K562 (cell line): ENCODE data around the gene PITX1. TPM values are rescaled to one million over a fixed set of nuclear protein-coding genes. Genes with fewer than 3 reads are reported as not detected.

Source experiments
- ARID3A ChIP-seq: IDR thresholded peaks from 2 replicates; pipeline ENCODE4 v1.6.1; 2012; ENCODE audit warnings: low read depth, low read length, improper control_type of control experiment, borderline replicate concordance
- ASH1L ChIP-seq: fragments of 450-650 bp; IDR thresholded peaks from 2 replicates; pipeline ENCODE4 v1.6.1; 2018; ENCODE audit warnings: borderline replicate concordance, mild to moderate bottlenecking, low read depth; ENCODE audit not compliant: partially characterized antibody
- BHLHE40 ChIP-seq: IDR thresholded peaks from 2 replicates; pipeline ENCODE4 v1.6.1; 2011; ENCODE audit warnings: low read length, improper control_type of control experiment
- BRF1 ChIP-seq: IDR thresholded peaks from 3 replicates; pipeline ENCODE4 v1.6.1; 2011; ENCODE audit warnings: borderline replicate concordance, mild to moderate bottlenecking; ENCODE audit not compliant: insufficient read length; ENCODE audit errors: extremely low read depth
- COPS2 ChIP-seq: fragments of 450-650 bp; conservative IDR thresholded peaks from 2 replicates; pipeline ENCODE4 v1.6.1; 2016; ENCODE audit warnings: mild to moderate bottlenecking, moderate library complexity
- CREB3L1 ChIP-seq: fragments of 450-650 bp; IDR thresholded peaks from 2 replicates; pipeline ENCODE4 v1.6.1; 2014; ENCODE audit warnings: low read depth, mild to moderate bottlenecking, moderate library complexity, borderline replicate concordance
- ETV5 ChIP-seq: sonication (generic); formaldehyde crosslinking; IDR thresholded peaks from 2 replicates; pipeline ENCODE4 v1.4.0; 2020; ENCODE audit warnings: low read depth, mild to moderate bottlenecking, missing genetic modification reagents
- HMGN3 ChIP-seq: IDR thresholded peaks from 2 replicates; pipeline ENCODE4 v1.6.1; 2011; ENCODE audit warnings: borderline replicate concordance, low read depth, mild to moderate bottlenecking, mixed read lengths, low read length; ENCODE audit not compliant: insufficient read length; ENCODE audit errors: extremely low read depth
- MAFG ChIP-seq: fragments of 450-650 bp; conservative IDR thresholded peaks from 2 replicates; pipeline ENCODE4 v1.6.1; 2016; ENCODE audit warnings: missing genetic modification characterization, missing compliant biosample characterization
- MITF ChIP-seq: IDR thresholded peaks from 2 replicates; pipeline ENCODE4 v1.6.1; 2014; ENCODE audit warnings: antibody characterized with exemption
- MTF1 ChIP-seq: fragments of 250-450 bp; sonication (Bioruptor Pico); IDR thresholded peaks from 2 replicates; pipeline ENCODE4 v1.9.0; 2021; ENCODE audit warnings: moderate library complexity, mild to moderate bottlenecking, inconsistent platforms, borderline replicate concordance
- NR3C1 ChIP-seq: sonication (generic); formaldehyde crosslinking; IDR thresholded peaks from 2 replicates; pipeline ENCODE4 v1.8.1; 2022; ENCODE audit warnings: missing genetic modification reagents
- NR4A1 ChIP-seq, 2 experiments: fragments of 250-450 bp in 1 of 2; fragments of 450-650 bp in 1 of 2; sonication (Bioruptor Pico) in 1 of 2; IDR thresholded peaks; 2 replicates each; pipeline versions ENCODE4 v1.4.0 to v1.6.1; 2016 to 2020; ENCODE audit warnings: mild to moderate bottlenecking in 2 of 2, missing compliant biosample characterization in 1 of 2, missing genetic modification characterization in 1 of 2, moderate library complexity in 1 of 2
- RBM34 ChIP-seq: fragments of 200-400 bp; formaldehyde crosslinking; IDR thresholded peaks from 2 replicates; pipeline ENCODE4 v1.6.1; 2018; ENCODE audit warnings: low read length, borderline replicate concordance; ENCODE audit not compliant: insufficient read depth
- TAL1 ChIP-seq: fragments of 450-650 bp; IDR thresholded peaks from 2 replicates; pipeline ENCODE4 v1.6.1; 2016; ENCODE audit warnings: mild to moderate bottlenecking
- TCF15 ChIP-seq: fragments of 250-450 bp; sonication (Bioruptor Pico); IDR thresholded peaks from 2 replicates; pipeline ENCODE4 v1.8.0; 2022; ENCODE audit warnings: moderate library complexity, mild to moderate bottlenecking, inconsistent platforms
- ZFPM2 ChIP-seq: fragments of 250-450 bp; sonication (Bioruptor Pico); IDR thresholded peaks from 2 replicates; pipeline ENCODE4 v1.5.1; 2022; ENCODE audit warnings: mild to moderate bottlenecking
- ZNF347 ChIP-seq: fragments of 450-650 bp; formaldehyde crosslinking; IDR thresholded peaks from 2 replicates; pipeline ENCODE4 v1.4.0; 2020; ENCODE audit warnings: low read depth, mild to moderate bottlenecking, moderate library complexity
- ZNF41 ChIP-seq: fragments of 250-450 bp; sonication (Bioruptor Pico); conservative IDR thresholded peaks from 2 replicates; pipeline ENCODE4 v1.4.0; 2020; ENCODE audit warnings: mild to moderate bottlenecking
- ZNF561 ChIP-seq: fragments of 450-650 bp; formaldehyde crosslinking; conservative IDR thresholded peaks from 2 replicates; pipeline ENCODE4 v1.4.0; 2020; ENCODE audit warnings: mild to moderate bottlenecking, moderate library complexity
- ZNF655 ChIP-seq: fragments of 250-450 bp; sonication (Bioruptor Pico); IDR thresholded peaks from 2 replicates; pipeline ENCODE4 v1.5.0; 2021
- polyA plus RNA-seq, 8 experiments: library from polyadenylated mRNA; depleted of rRNA in 4 of 8; stranded (reverse) in 5 of 8; unstranded in 3 of 8; fragments of >200 nt; fragmentation: Nextera tagmentation in 2 of 8; fragmentation: Illumina TruSeq in 1 of 8; extraction: Ambion mirVana in 2 of 8; extraction: Trizol in 1 of 8; gene quantifications; 2 replicates each; pipeline versions ENCODE4 v1.2.1 to v1.2.3, GENCODE V29; 2011 to 2014; ENCODE audit warnings: inconsistent platforms in 1 of 8, missing spikeins in 1 of 8
- total RNA-seq, 7 experiments: library from RNA; depleted of rRNA in 6 of 7; stranded (reverse); fragments of >200 nt in 6 of 7; fragmentation: Illumina TruSeq in 2 of 7; extraction: Trizol in 2 of 7; gene quantifications; 2 replicates each; pipeline versions ENCODE4 v1.2.1 to v1.2.3, GENCODE V29; 2011 to 2021; ENCODE audit warnings: low replicate concordance in 1 of 7

PITX1 gene
- total and polyA plus RNA-seq, 9 of the 15 experiments (the other 6 are each of a cell fraction or from before 2014, with no cell fraction given): 0.13 to 88.2 (median 24.9) TPM

GRCh38 chr5:135051872-135052271, 17.8 kb upstream of the PITX1 start (continued):
- TF ChIP-seq NR4A1 (CRISPR knock-in tag; IDR thresholded peaks at IDR 0.05): no peak
- no peak for TF ChIP-seq NR4A1 (tag; IDR thresholded peaks at IDR 0.05)
- no peak for TF ChIP-seq MTF1 (CRISPR knock-in tag)
- 0 out of 2 replicates have a peak, but pooled peaks have one; percentile 10 for TF ChIP-seq BHLHE40
- no peak for TF ChIP-seq TCF15 (CRISPR knock-in tag)
- TF ChIP-seq ARID3A: peak; percentile 55; the same call in 1 of the 2 replicates
- TF ChIP-seq TAL1: peak; percentile 89
- no peak for TF ChIP-seq ZNF41 (CRISPR knock-in tag)
- no peak for TF ChIP-seq COPS2
- TF ChIP-seq ASH1L: no peak
- TF ChIP-seq MAFG: no peak
- no peak for TF ChIP-seq ZNF655 (CRISPR knock-in tag)
- TF ChIP-seq ZNF561 (CRISPR knock-in tag): no peak
- TF ChIP-seq ETV5: peak; percentile 56
- TF ChIP-seq ZNF347 (CRISPR knock-in tag): no peak
- TF ChIP-seq BRF1: no peak
- no peak for TF ChIP-seq NR3C1 (CRISPR knock-in tag)
- peak; percentile 63 for TF ChIP-seq HMGN3
- TF ChIP-seq RBM34: no peak
- no peak for TF ChIP-seq ZFPM2 (CRISPR knock-in tag)
- TF ChIP-seq MITF: 0 out of 2 replicates have a peak, but pooled peaks have one; percentile 23
- no peak for TF ChIP-seq CREB3L1
